HCT116 (cell line): ENCODE data around the gene TIMM29. TPM values are rescaled to one million over a fixed set of nuclear protein-coding genes. Genes with fewer than 3 reads are reported as not detected.

Source experiments
- ATAC-seq: fragments of 200-7000 bp; cut with Tn5 transposase; 2 replicates; pipeline ENCODE4 v1.9.1; 2020; ENCODE audit warnings: mild to moderate bottlenecking, moderate library complexity
- BruUV-seq: library from RNA; stranded (reverse); fragments of 400-500 nt; replicated peaks from 2 replicates; lab custom pipeline; 2021; lab: Mats Ljungman, UMichigan
- CTCF ChIA-PET: fragments of 300-600 bp; sonication (Branson Sonifier 250); formaldehyde crosslinking; loops from one replicate; lab custom pipeline; 2021; ENCODE audit warnings: antibody characterized with exemption; lab: Charles Lee
- POLR2A ChIA-PET: fragments of 300-600, 350-600 bp; sonication (Branson Sonifier 250); formaldehyde crosslinking; loops from one replicate; lab custom pipeline; 2021; ENCODE audit warnings: antibody characterized with exemption; lab: Charles Lee
- RAD21 ChIA-PET, 2 experiments: fragments of 300-600 bp; sonication (Branson Sonifier 250); formaldehyde crosslinking; loops; one replicate each; lab custom pipeline; 2023; ENCODE audit warnings: low total read pairs in 2 of 2; ENCODE audit not compliant: uncharacterized antibody in 2 of 2, unreplicated experiment in 2 of 2, low non-redundant PET in 1 of 2; lab: Charles Lee
- DNase-seq: peaks from one replicate; pipeline ENCODE4 v3.0.0-alpha.2; 2010; ENCODE audit warnings: low read depth, low spot score
- H2AFZ ChIP-seq: fragments of 200-600 bp; shearing (Covaris generic), sonication (generic); 2 replicates; pipeline ENCODE4 v1.6.1; 2017; ENCODE audit warnings: low read depth, mixed run types, mixed read lengths, antibody characterized with exemption, low read length; ENCODE audit not compliant: poor library complexity, severe bottlenecking
- H3K27ac ChIP-seq: 2 replicates; pipeline ENCODE4 v1.5.1; 2012; ENCODE audit warnings: low read depth, low read length
- H3K27me3 ChIP-seq: fragments of 200-600 bp; sonication (generic); 2 replicates; pipeline ENCODE4 v1.6.1; 2016; ENCODE audit warnings: mixed run types, low read length, mixed read lengths; ENCODE audit not compliant: insufficient read depth
- H3K36me3 ChIP-seq, 2 experiments: fragments of 200-500 bp in 1 of 2; fragments of 200-600 bp in 1 of 2; sonication (Bioruptor generic) in 1 of 2; sonication (generic) in 1 of 2; 2 replicates each; pipeline versions ENCODE4 v1.5.1 to v1.6.1; 2014 to 2016; ENCODE audit warnings: low read length in 2 of 2, inconsistent platforms in 1 of 2, mixed read lengths in 1 of 2, mixed run types in 1 of 2; ENCODE audit not compliant: insufficient read depth in 2 of 2, control insufficient read depth in 1 of 2
- H3K4me1 ChIP-seq, 2 experiments: fragments of 200-600 bp in 1 of 2; sonication (generic) in 1 of 2; 2 replicates each; pipeline versions ENCODE4 v1.5.1 to v1.6.1; 2012 to 2017; ENCODE audit warnings: low read length in 2 of 2, inconsistent platforms in 1 of 2, mild to moderate bottlenecking in 1 of 2, mixed read lengths in 1 of 2, mixed run types in 1 of 2, moderate library complexity in 1 of 2; ENCODE audit not compliant: insufficient read depth in 2 of 2, control insufficient read depth in 1 of 2
- H3K4me2 ChIP-seq: fragments of 200-600 bp; sonication (generic); 2 replicates; pipeline ENCODE4 v1.6.1; 2017; ENCODE audit warnings: mixed run types, low read length, mixed read lengths
- H3K4me3 ChIP-seq, 2 experiments: fragments of 200-600 bp in 1 of 2; sonication (generic) in 1 of 2; replicated peaks in 1 of 2; 2 replicates each; pipeline ENCODE4 v1.5.1; 2011 to 2016; ENCODE audit warnings: low read length in 2 of 2, control low read depth in 1 of 2, low read depth in 1 of 2, mild to moderate bottlenecking in 1 of 2, mixed read lengths in 1 of 2, mixed run types in 1 of 2
- H3K79me2 ChIP-seq: fragments of 200-600 bp; sonication (generic); 2 replicates; pipeline ENCODE4 v1.6.1; 2017; ENCODE audit warnings: mild to moderate bottlenecking, mixed run types, low read length, moderate library complexity, mixed read lengths; ENCODE audit not compliant: insufficient read depth
- H3K9ac ChIP-seq: fragments of 200-600 bp; sonication (generic); 2 replicates; pipeline ENCODE4 v1.6.1; 2016; ENCODE audit warnings: low read length, mixed read lengths
- H3K9me2 ChIP-seq: fragments of 200-600 bp; sonication (generic), shearing (Covaris generic); 2 replicates; pipeline ENCODE4 v1.6.1; 2017; ENCODE audit warnings: mixed run types, mild to moderate bottlenecking, moderate library complexity; ENCODE audit not compliant: insufficient read depth
- H3K9me3 ChIP-seq, 2 experiments: fragments of 200-500 bp in 1 of 2; fragments of 200-600 bp in 1 of 2; sonication (Bioruptor generic) in 1 of 2; sonication (generic) in 1 of 2; 2 replicates each; pipeline ENCODE4 v1.6.1; 2014 to 2017; ENCODE audit warnings: low read length in 2 of 2, mixed read lengths in 2 of 2, inconsistent platforms in 1 of 2, low read depth in 1 of 2, mild to moderate bottlenecking in 1 of 2, mixed run types in 1 of 2, moderate library complexity in 1 of 2; ENCODE audit not compliant: control insufficient read depth in 1 of 2, insufficient read depth in 1 of 2
- H4K20me1 ChIP-seq: fragments of 200-600 bp; sonication (generic), shearing (Covaris generic); 2 replicates; pipeline ENCODE4 v1.6.1; 2017; ENCODE audit warnings: mixed run types, mild to moderate bottlenecking, moderate library complexity; ENCODE audit not compliant: insufficient read depth
- CBX3 ChIP-seq: IDR thresholded peaks from 2 replicates; pipeline ENCODE4 v1.6.1; 2012; ENCODE audit warnings: low read depth
- CEBPB ChIP-seq: IDR thresholded peaks from 2 replicates; pipeline ENCODE4 v1.6.1; 2012; ENCODE audit warnings: low read depth
- EGR1 ChIP-seq: IDR thresholded peaks from 2 replicates; pipeline ENCODE4 v1.6.1; 2012; ENCODE audit warnings: low read depth
- ELF1 ChIP-seq: IDR thresholded peaks from 2 replicates; pipeline ENCODE4 v1.6.1; 2012; ENCODE audit warnings: low read depth, borderline replicate concordance
- EZH2phosphoT487 ChIP-seq: fragments of 200-600 bp; IDR thresholded peaks from 2 replicates; pipeline ENCODE4 v1.6.1; 2018; ENCODE audit warnings: antibody characterized with exemption, borderline replicate concordance
- JUND ChIP-seq: IDR thresholded peaks from 2 replicates; pipeline ENCODE4 v1.6.1; 2012
- POLR2A ChIP-seq: IDR thresholded peaks from 2 replicates; pipeline ENCODE4 v1.7.0; 2011; ENCODE audit warnings: borderline replicate concordance; ENCODE audit not compliant: insufficient read depth, insufficient read length; ENCODE audit errors: extremely low read depth
- RAD21 ChIP-seq: IDR thresholded peaks from 2 replicates; pipeline ENCODE4 v1.6.1; 2012; ENCODE audit warnings: low read depth, mild to moderate bottlenecking
- REST ChIP-seq: IDR thresholded peaks from 2 replicates; pipeline ENCODE4 v1.6.1; 2012; ENCODE audit warnings: low read depth
- SIN3A ChIP-seq: IDR thresholded peaks from 2 replicates; pipeline ENCODE4 v1.6.1; 2012; ENCODE audit warnings: low read depth
- SRF ChIP-seq: IDR thresholded peaks from 2 replicates; pipeline ENCODE4 v1.6.1; 2012; ENCODE audit warnings: low read depth
- TCF7L2 ChIP-seq: IDR thresholded peaks from 2 replicates; pipeline ENCODE4 v1.7.0; 2011; ENCODE audit warnings: borderline replicate concordance, inconsistent platforms; ENCODE audit not compliant: insufficient read depth, insufficient read length; ENCODE audit errors: extremely low read depth
- ZFX ChIP-seq: fragments of 450-650 bp; IDR thresholded peaks from 2 replicates; pipeline ENCODE4 v1.6.1; 2017
- intact Hi-C: fragments of 100-400 bp; cut with micrococcal nuclease; formaldehyde crosslinking; loops from 2 replicates; pipeline ENCODE4 v1.10.0; 2022
- total RNA-seq: library from RNA; stranded (reverse); gene quantifications from one replicate; pipeline ENCODE4 v1.2.1, GENCODE V29; 2021; ENCODE audit not compliant: unreplicated experiment
- TF ChIP-seq, protein P1 (sequence below), 3 experiments: fragments of 200-600 bp in 1 of 3; sonication (generic) in 1 of 3; IDR thresholded peaks in 2 of 3; conservative IDR thresholded peaks in 1 of 3; 2 replicates each; pipeline ENCODE4 v1.5.1; 2012 to 2017; ENCODE audit warnings: low read depth in 2 of 3, low read length in 2 of 3, antibody characterized with exemption in 1 of 3, borderline replicate concordance in 1 of 3, control low read depth in 1 of 3, mild to moderate bottlenecking in 1 of 3, mixed read lengths in 1 of 3, mixed run types in 1 of 3, moderate library complexity in 1 of 3; ENCODE audit not compliant: insufficient read depth in 1 of 3

The TIMM29 gene
- total RNA-seq, 1 experiment from 2014 or later = 20.3 TPM

DNA sequence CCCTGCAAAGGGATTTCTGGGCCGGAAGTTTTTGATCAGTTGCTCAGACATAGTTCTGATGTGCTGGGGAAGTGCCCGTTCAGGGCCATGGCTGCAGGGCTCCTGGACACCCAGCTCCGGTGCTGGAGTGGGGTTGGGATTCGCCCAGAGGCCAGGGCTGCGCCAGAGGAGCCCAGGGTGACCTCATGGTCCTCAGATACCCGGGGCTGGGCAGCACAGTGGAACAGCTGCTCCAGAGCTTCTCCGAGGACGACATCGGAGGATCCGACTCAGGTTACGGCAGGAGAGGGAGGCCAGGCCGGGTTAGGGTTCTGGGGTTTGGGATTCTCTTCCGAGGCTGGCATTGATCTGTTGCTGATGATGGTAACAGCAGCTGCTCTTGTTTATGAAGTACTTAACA is 36.4 kb upstream of the TIMM29 start:
- Histone ChIP-seq H2AFZ (no peak overlapping the region), H3K9me2 (no peaks in the 10 kb centered on the region), H3K27me3 (no peaks in the 10 kb centered on the region), H3K4me2 (no peak overlapping the region), H3K4me3 (no peak overlapping the region), H3K4me1 (peaks cover 11 to 21% of the 10 kb centered on the region in 2 experiments; a peak in 3 of 4 replicates), H3K27ac (no peak overlapping the region), H3K9ac (no peak overlapping the region), H3K36me3 (no peaks in the 10 kb centered on the region), H4K20me1 (no peaks in the 10 kb centered on the region), H3K79me2 (peaks cover 91% of the 10 kb centered on the region), H3K9me3 (no peaks in the 10 kb centered on the region)
- ChIA-PET POLR2A (no interaction called here), RAD21 (no interaction called here), CTCF (no interaction called here)
- intact Hi-C loops = no loop called here
- ATAC-seq (no peak), DNase-seq (no peak)
- TF ChIP-seq SRF (no peak), CBX3 (no peak), TCF7L2 (no peak), ELF1 (no peak), SIN3A (no peak), ZFX (no peak), POLR2A (no peak), JUND (no peak), RAD21 (no peak), EZH2phosphoT487 (no peak), CEBPB (no peak), EGR1 (no peak), REST (no peak)
- TF ChIP-seq, protein P1, sequence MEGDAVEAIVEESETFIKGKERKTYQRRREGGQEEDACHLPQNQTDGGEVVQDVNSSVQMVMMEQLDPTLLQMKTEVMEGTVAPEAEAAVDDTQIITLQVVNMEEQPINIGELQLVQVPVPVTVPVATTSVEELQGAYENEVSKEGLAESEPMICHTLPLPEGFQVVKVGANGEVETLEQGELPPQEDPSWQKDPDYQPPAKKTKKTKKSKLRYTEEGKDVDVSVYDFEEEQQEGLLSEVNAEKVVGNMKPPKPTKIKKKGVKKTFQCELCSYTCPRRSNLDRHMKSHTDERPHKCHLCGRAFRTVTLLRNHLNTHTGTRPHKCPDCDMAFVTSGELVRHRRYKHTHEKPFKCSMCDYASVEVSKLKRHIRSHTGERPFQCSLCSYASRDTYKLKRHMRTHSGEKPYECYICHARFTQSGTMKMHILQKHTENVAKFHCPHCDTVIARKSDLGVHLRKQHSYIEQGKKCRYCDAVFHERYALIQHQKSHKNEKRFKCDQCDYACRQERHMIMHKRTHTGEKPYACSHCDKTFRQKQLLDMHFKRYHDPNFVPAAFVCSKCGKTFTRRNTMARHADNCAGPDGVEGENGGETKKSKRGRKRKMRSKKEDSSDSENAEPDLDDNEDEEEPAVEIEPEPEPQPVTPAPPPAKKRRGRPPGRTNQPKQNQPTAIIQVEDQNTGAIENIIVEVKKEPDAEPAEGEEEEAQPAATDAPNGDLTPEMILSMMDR (IDR thresholded peaks at IDR 0.05 in 2 of 3, conservative IDR thresholded peaks at IDR 0.05 in 1 of 3; ENCODE audit: borderline replicate concordance in 1 of 3, insufficient read depth in 1 of 3, low read depth in 2 of 3, low read length in 2 of 3) = no peak
- no TSS peak for BruUV-seq
